DMS114 treated with DMSO at 0.1 percent for 48 hours (cell line): ENCODE results near the gene MRPL28.
"Not testable (repeated sequence)": the region's sequence is repeated elsewhere in the genome, so short reads cannot be mapped to it uniquely, and the experiment has no call there.

ENCODE experiments used
- DNase-seq: peaks from one replicate; lab custom pipeline; 2025; ENCODE audit not compliant: unreplicated experiment; lab: John Stamatoyannopoulos, UW

Gene MRPL28

GRCh38 chr16:370443-370842, at the start of gene MRPL28:
Gene MRPL28, minus strand, starts transcription at chr16:370538. Its CDS starts 320 bp downstream, at chr16:370218.
- peak; percentile 90 for DNase-seq

- DNase-seq: not testable (repeated sequence)
Measured at GRCh38 chr16:415170-415498, 44.8 kb upstream of the MRPL28 start.

- no peak for DNase-seq
Measured at GRCh38 chr16:414395-415169, 44.2 kb upstream of the MRPL28 start.

GRCh38 chr16:411576-412265, 41.4 kb upstream of the MRPL28 start:
- no peak for DNase-seq

GRCh38 chr16:410516-411178, 40.3 kb upstream of the MRPL28 start:
- DNase-seq: no peak

GRCh38 chr16:407253-407652, 36.9 kb upstream of the MRPL28 start:
- DNase-seq: no peak

GRCh38 chr16:405548-406506, 35.5 kb upstream of the MRPL28 start:
- no peak for DNase-seq

GRCh38 chr16:404971-405486, 34.7 kb upstream of the MRPL28 start:
- no peak for DNase-seq

- DNase-seq: peak; percentile 64
Measured at GRCh38 chr16:401468-402348, 31.4 kb upstream of the MRPL28 start, which contains the start of gene DECR2. Gene DECR2, plus strand, starts transcription at chr16:401885. Its CDS starts 79 bp downstream, at chr16:401964.

- DNase-seq: no peak
Measured at GRCh38 chr16:400061-400591, 29.8 kb upstream of the MRPL28 start.

- DNase-seq: no peak
Measured at GRCh38 chr16:399340-400019, 29.1 kb upstream of the MRPL28 start.

- no peak for DNase-seq
Measured at GRCh38 chr16:398561-399339, 28.4 kb upstream of the MRPL28 start.

GRCh38 chr16:397736-398332, 27.5 kb upstream of the MRPL28 start:
- DNase-seq: peak; percentile 42

GRCh38 chr16:397135-397661, 26.9 kb upstream of the MRPL28 start, which contains the start of gene NME4:
Gene NME4, plus strand, starts transcription at chr16:397199. Its CDS starts 24 bp downstream, at chr16:397223.
- no peak for DNase-seq

GRCh38 chr16:396605-397004, 26.3 kb upstream of the MRPL28 start:
- peak; percentile 54 for DNase-seq

GRCh38 chr16:396199-396598, 25.9 kb upstream of the MRPL28 start:
- no peak for DNase-seq

GRCh38 chr16:392450-393030, 22.2 kb upstream of the MRPL28 start:
- no peak for DNase-seq
